Activated effector memory CD4-positive, alpha-beta T cell treated with Interleukin-2 at 50 U/mL for 16 hours (primary cell): ENCODE measurements around the gene ATP6V1F.

Experiments
- DNase-seq: peaks from one replicate; pipeline ENCODE4 v3.0.0-alpha.2; 2020

ATP6V1F gene

GRCh38 chr7:128835790-128836641, 26.6 kb upstream of the ATP6V1F start:
- DNase-seq, result no peak

- no peak for DNase-seq
Observed at GRCh38 chr7:128836729-128837348, 25.8 kb upstream of the ATP6V1F start.

- no peak for DNase-seq
Observed at GRCh38 chr7:128837521-128837921, 25.1 kb upstream of the ATP6V1F start.

GRCh38 chr7:128838109-128838779, 24.4 kb upstream of the ATP6V1F start:
- DNase-seq, result no peak

- DNase-seq, result no peak
Observed at GRCh38 chr7:128838981-128839731, 23.5 kb upstream of the ATP6V1F start.

- DNase-seq, result no peak
Observed at GRCh38 chr7:128839751-128840177, 22.9 kb upstream of the ATP6V1F start.

GRCh38 chr7:128840326-128841170, 22.1 kb upstream of the ATP6V1F start:
- DNase-seq, result no peak

GRCh38 chr7:128841171-128841690, 21.4 kb upstream of the ATP6V1F start:
- no peak for DNase-seq

- peak; percentile 34 for DNase-seq
Observed at GRCh38 chr7:128841921-128842673, 20.6 kb upstream of the ATP6V1F start.

- DNase-seq, result no peak
Observed at GRCh38 chr7:128842674-128843641, 19.7 kb upstream of the ATP6V1F start.

GRCh38 chr7:128843938-128844621, 18.6 kb upstream of the ATP6V1F start:
- DNase-seq, result no peak

- no peak for DNase-seq
Observed at GRCh38 chr7:128844777-128845311, 17.8 kb upstream of the ATP6V1F start.

- DNase-seq, result no peak
Observed at GRCh38 chr7:128845475-128845874, 17.2 kb upstream of the ATP6V1F start.

- DNase-seq, result no peak
Observed at GRCh38 chr7:128845987-128846386, 16.7 kb upstream of the ATP6V1F start.

GRCh38 chr7:128846781-128847444, 15.7 kb upstream of the ATP6V1F start:
- no peak for DNase-seq

- no peak for DNase-seq
Observed at GRCh38 chr7:128847721-128848211, 14.9 kb upstream of the ATP6V1F start.

GRCh38 chr7:128848289-128849155, 14.1 kb upstream of the ATP6V1F start:
- DNase-seq, result no peak
